ENCODE data around the gene NXN.
"Not testable (repeated sequence)": the region's sequence is repeated elsewhere in the genome, so short reads cannot be mapped to it uniquely, and the experiment has no call there.

NXN gene

DNA sequence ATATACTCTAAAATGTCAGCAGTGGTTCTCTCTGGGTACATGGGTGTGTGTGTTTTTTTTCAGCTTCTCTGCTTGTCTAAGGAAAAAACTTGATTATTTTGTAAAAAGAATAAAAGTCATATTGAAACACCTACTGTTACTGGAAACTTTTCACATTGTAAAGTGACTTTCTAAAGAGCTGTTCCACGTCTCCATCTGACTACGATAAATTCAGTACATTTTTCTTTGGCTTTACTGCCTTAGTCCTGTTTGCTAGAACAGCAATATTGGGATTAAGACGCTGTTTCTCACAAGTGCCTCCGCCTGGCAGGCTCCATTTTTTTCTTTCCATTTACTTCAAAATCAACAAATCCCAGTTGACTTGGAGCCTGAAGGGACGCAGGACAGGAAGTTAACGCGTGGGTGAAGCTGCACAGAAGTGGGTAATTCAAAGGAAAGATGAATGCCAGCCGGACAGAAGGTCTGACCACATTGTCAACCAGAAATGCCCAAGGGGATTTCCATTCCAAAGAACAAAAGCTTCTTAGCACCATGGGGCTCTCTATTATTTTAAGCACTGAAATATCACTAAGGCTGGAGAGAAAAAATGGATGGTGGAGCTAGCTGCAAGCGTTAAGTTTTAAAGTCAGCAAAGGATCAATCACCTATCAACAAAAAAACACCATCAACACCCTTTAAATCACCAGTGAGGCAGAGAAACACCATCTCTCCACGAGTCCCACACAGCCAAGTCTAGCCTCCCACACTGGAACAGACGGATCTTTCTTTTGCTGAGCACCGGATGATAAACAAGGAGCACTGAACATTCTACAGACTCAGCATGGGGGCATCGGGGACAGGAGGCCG, 205.9 kb downstream of the NXN start:
- no peak overlapping the region for H3K4me3 ChIP-seq (ENCODE audit: insufficient read length, low read depth)
- H3K36me3 ChIP-seq (ENCODE audit: insufficient read depth, insufficient read length, low read length) = peaks cover 91% of the 10 kb centered on the region
- no peaks in the 10 kb centered on the region for H3K27me3 ChIP-seq (ENCODE audit: insufficient read depth, insufficient read length)
- no peaks in the 10 kb centered on the region for H3K4me1 ChIP-seq (ENCODE audit: insufficient read depth, insufficient read length)
- no peaks in the 10 kb centered on the region for H3K9me3 ChIP-seq (ENCODE audit: insufficient read depth, low read length)
- no peak overlapping the region for H3K9ac ChIP-seq (ENCODE audit: insufficient read length, low read depth)
- TF ChIP-seq YY1 (IDR thresholded peaks at IDR 0.05; ENCODE audit: insufficient read depth, insufficient read length) = no peak
- no peak for DNase-seq (ENCODE audit: low read depth, low spot score)

DNA sequence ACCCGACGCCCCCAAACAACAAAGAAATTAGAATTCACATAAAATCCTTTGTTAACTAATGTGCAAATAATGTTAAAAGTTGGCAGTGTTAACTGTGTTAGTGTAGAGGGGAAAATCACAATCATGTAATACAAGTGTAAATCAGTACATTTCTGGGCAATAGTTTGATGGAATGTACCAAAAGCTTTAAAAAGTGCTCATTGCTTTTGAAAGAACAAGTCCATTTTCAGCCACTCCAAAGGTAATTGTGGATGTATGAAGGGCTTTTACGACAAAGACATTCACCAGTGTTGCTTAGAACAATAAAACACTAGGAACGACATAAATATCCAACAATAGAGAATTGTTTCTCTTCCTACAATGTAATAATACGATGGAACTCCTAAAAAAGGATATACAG, 206.6 kb downstream of the NXN start:
- DNase-seq (ENCODE audit: low read depth, low spot score) = no peak
- Histone ChIP-seq H3K36me3 (ENCODE audit: insufficient read depth, insufficient read length, low read length) (peaks cover 84% of the 10 kb centered on the region), H3K4me3 (ENCODE audit: insufficient read length, low read depth) (no peak overlapping the region), H3K4me1 (ENCODE audit: insufficient read depth, insufficient read length) (no peaks in the 10 kb centered on the region), H3K9ac (ENCODE audit: insufficient read length, low read depth) (no peak overlapping the region), H3K27me3 (ENCODE audit: insufficient read depth, insufficient read length) (no peaks in the 10 kb centered on the region), H3K9me3 (ENCODE audit: insufficient read depth, low read length) (no peaks in the 10 kb centered on the region)
- TF ChIP-seq YY1 (IDR thresholded peaks at IDR 0.05; ENCODE audit: insufficient read depth, insufficient read length) = no peak
- no peak for TF ChIP-seq ZNF274 (IDR thresholded peaks at IDR 0.05; ENCODE audit: low read depth, low read length)
- TF ChIP-seq SUZ12 (IDR thresholded peaks at IDR 0.05; ENCODE audit: extremely low read depth, insufficient read depth, insufficient read length) = no peak

DNA sequence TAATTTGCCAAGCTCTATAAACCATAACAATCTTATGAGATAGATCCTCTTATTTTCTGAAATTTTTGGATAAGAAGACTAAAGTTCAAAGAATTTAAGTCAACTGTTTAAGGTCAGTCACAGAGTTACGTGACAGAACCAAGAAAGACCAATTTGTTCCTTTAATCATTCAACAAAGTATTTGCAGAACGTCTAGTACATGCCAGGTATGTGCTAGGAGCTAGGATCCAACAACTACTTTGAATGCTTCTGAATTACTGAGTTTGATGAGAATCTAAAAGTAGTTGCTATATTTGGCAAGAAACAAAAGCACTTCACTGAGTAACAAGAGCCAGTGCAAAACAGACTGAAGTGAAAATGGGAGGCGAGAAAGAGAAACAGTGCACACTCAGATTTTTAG, 212.5 kb downstream of the NXN start:
- Histone ChIP-seq H3K27me3 (ENCODE audit: insufficient read depth, insufficient read length) (no peaks in the 10 kb centered on the region), H3K4me3 (ENCODE audit: insufficient read length, low read depth) (no peak overlapping the region), H3K36me3 (ENCODE audit: insufficient read depth, insufficient read length, low read length) (peaks cover 56% of the 10 kb centered on the region), H3K9ac (ENCODE audit: insufficient read length, low read depth) (no peak overlapping the region), H3K9me3 (ENCODE audit: insufficient read depth, low read length) (no peaks in the 10 kb centered on the region), H3K4me1 (ENCODE audit: insufficient read depth, insufficient read length) (no peaks in the 10 kb centered on the region)
- TF ChIP-seq SUZ12 (IDR thresholded peaks at IDR 0.05; ENCODE audit: extremely low read depth, insufficient read depth, insufficient read length) = no peak
- TF ChIP-seq YY1 (IDR thresholded peaks at IDR 0.05; ENCODE audit: insufficient read depth, insufficient read length) = no peak
- no peak for TF ChIP-seq ZNF274 (IDR thresholded peaks at IDR 0.05; ENCODE audit: low read depth, low read length)
- no peak for DNase-seq (ENCODE audit: low read depth, low spot score)

DNA sequence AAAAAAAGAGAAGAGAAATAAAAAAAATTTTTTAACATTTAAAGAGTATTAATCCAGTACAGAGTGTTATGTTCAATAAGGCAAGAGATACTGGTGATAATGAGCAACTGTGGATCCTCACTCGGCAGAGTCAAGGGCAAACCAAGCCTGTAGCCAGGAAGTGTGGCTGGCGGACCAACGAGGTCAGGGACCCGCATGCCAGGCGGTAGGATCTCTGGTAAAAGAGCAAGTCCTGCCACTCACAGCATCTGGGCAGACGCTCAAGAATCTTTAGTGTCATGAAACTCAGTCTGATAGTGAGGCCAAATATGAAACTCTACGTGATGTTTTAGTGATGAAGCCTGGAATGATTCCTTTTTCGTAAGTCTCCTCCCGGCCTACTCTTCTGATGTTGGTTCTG, 219.2 kb downstream of the NXN start:
- TF ChIP-seq YY1 (IDR thresholded peaks at IDR 0.05; ENCODE audit: insufficient read depth, insufficient read length) (no peak), SUZ12 (IDR thresholded peaks at IDR 0.05; ENCODE audit: extremely low read depth, insufficient read depth, insufficient read length) (no peak), ZNF274 (IDR thresholded peaks at IDR 0.05; ENCODE audit: low read depth, low read length) (no peak)
- Histone ChIP-seq H3K36me3 (ENCODE audit: insufficient read depth, insufficient read length, low read length) (peaks cover 61% of the 10 kb centered on the region), H3K4me3 (ENCODE audit: insufficient read length, low read depth) (no peak overlapping the region), H3K27me3 (ENCODE audit: insufficient read depth, insufficient read length) (no peaks in the 10 kb centered on the region), H3K4me1 (ENCODE audit: insufficient read depth, insufficient read length) (no peaks in the 10 kb centered on the region), H3K9me3 (ENCODE audit: insufficient read depth, low read length) (no peaks in the 10 kb centered on the region), H3K9ac (ENCODE audit: insufficient read length, low read depth) (no peak overlapping the region)
- no peak for DNase-seq (ENCODE audit: low read depth, low spot score)

DNA sequence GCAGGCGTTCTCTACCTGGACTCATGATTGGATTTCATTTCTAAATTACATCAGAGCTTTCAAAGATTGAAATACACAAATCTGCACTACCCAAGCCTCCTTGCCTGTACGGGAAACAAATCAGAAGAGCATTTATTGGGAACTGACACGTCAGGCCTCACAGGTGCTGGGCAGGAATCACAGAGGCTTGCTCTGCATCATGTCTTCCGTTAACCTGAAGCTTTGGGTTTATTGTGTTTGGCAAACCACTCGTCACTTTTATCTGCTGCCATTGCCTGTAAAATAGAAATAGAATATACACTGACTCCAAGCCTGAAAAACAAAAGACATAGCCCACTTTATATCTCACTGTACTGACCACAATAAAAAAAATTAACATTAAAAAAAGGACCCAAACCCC, 219.6 kb downstream of the NXN start:
- no peak overlapping the region for H3K9ac ChIP-seq (ENCODE audit: insufficient read length, low read depth)
- H3K27me3 ChIP-seq (ENCODE audit: insufficient read depth, insufficient read length) = no peaks in the 10 kb centered on the region
- DNase-seq (ENCODE audit: low read depth, low spot score) = no peak
- no peaks in the 10 kb centered on the region for H3K4me1 ChIP-seq (ENCODE audit: insufficient read depth, insufficient read length)
- H3K4me3 ChIP-seq (ENCODE audit: insufficient read length, low read depth) = no peak overlapping the region
- TF ChIP-seq SUZ12 (IDR thresholded peaks at IDR 0.05; ENCODE audit: extremely low read depth, insufficient read depth, insufficient read length) = no peak
- no peak for TF ChIP-seq YY1 (IDR thresholded peaks at IDR 0.05; ENCODE audit: insufficient read depth, insufficient read length)
- TF ChIP-seq ZNF274 (IDR thresholded peaks at IDR 0.05; ENCODE audit: low read depth, low read length) = no peak
- H3K9me3 ChIP-seq (ENCODE audit: insufficient read depth, low read length) = no peaks in the 10 kb centered on the region
- H3K36me3 ChIP-seq (ENCODE audit: insufficient read depth, insufficient read length, low read length) = peaks cover 57% of the 10 kb centered on the region

DNA sequence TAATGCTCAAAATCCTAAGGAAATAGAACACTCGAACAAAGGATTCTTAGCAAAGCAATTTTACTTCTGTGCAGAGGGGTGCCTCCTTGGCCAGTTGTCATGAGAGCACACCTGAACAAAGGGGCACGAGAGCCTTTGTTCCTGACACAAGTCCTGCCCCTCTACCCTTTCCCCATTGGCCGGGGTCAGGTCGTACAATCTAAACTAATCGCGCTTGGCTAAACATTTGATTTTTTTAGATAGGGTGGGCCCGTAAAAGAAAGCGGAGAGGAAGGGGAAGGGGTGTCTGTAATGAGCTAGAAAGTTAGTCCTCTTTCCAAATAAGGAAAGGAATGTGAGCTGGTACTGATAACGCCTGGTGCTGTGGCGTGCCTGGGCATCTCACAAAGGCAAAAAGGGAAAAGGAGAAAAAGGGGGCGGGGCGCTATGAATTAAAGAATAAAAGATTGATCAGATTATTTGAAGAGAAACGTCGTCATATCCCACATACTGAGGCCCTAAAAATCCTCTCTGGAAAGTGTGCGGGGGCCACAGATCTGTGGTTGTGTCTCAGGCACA, 223.5 kb downstream of the NXN start:
- H3K9me3 ChIP-seq (ENCODE audit: insufficient read depth, low read length); H3K27me3 ChIP-seq (ENCODE audit: insufficient read depth, insufficient read length); H3K4me3 ChIP-seq (ENCODE audit: insufficient read length, low read depth); DNase-seq (ENCODE audit: low read depth, low spot score); H3K9ac ChIP-seq (ENCODE audit: insufficient read length, low read depth); H3K4me1 ChIP-seq (ENCODE audit: insufficient read depth, insufficient read length): not testable (repeated sequence)
- H3K36me3 ChIP-seq (ENCODE audit: insufficient read depth, insufficient read length, low read length) = peaks cover 33% of the 10 kb centered on the region

DNA sequence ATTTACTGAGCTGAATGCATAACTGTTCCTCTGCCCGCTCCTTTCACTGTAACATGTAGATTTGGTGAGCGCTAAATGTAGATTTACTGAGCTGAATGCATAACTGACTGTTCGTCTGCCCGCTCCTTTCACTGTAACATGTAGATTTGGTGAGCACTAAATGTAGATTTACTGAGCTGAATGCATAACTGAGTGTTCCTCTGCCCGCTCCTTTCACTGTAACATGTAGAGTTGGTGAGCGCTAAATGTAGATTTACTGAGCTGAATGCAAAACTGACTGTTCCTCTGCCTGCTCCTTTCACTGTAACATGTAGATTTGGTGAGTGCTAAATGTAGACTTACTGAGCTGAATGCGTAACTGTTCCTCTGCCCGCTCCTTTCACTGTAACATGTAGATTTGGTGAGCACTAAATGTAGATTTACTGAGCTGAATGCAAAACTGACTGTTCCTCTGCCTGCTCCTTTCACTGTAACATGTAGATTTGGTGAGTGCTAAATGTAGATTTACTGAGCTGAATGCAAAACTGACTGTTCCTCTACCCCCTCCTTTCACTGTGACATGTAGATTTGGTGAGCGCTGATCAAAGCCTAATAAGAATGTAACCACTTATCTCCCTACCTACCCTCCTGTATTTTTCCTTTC, 224.1 kb downstream of the NXN start:
- H3K36me3 ChIP-seq (ENCODE audit: insufficient read depth, insufficient read length, low read length) = peaks cover 27% of the 10 kb centered on the region
- not testable (repeated sequence) for DNase-seq (ENCODE audit: low read depth, low spot score); H3K4me1 ChIP-seq (ENCODE audit: insufficient read depth, insufficient read length); H3K9me3 ChIP-seq (ENCODE audit: insufficient read depth, low read length); H3K4me3 ChIP-seq (ENCODE audit: insufficient read length, low read depth); H3K9ac ChIP-seq (ENCODE audit: insufficient read length, low read depth); H3K27me3 ChIP-seq (ENCODE audit: insufficient read depth, insufficient read length)

Measured in NT2/D1 (cell line).